ENCODE results near the gene CDH9. TPM values are rescaled to one million over a fixed set of nuclear protein-coding genes. Genes with fewer than 3 reads are reported as not detected.

The CDH9 gene
- total RNA-seq, 6 experiments from 2014 or later: not detected

DNA sequence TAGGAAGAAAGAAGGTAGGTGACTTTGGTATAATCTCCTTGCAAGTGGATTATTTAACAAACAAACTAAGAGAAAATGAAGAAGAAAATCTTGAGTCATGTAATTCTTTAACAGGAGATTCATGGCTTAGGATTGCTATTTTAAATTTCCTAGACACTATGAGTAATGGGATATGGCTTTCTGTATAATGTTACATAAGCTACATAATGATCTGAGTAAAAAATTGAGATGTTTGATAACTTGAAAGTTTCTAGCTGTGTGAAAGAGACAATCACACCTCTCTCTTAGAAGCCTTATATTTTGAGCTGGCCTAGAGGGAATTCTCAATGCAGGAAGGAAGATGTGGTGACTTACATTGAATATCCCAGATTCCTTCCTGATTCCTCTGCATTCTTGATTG, 92.5 kb downstream of the CDH9 start:
- Histone ChIP-seq H3K4me1 (no peaks in the 10 kb centered on the region), H3K27ac (no peak overlapping the region), H3K4me3 (no peak overlapping the region), H3K27me3 (no peaks in the 10 kb centered on the region), H3K9me3 (no peaks in the 10 kb centered on the region), H3K36me3 (no peaks in the 10 kb centered on the region)
- TF ChIP-seq, protein P1, sequence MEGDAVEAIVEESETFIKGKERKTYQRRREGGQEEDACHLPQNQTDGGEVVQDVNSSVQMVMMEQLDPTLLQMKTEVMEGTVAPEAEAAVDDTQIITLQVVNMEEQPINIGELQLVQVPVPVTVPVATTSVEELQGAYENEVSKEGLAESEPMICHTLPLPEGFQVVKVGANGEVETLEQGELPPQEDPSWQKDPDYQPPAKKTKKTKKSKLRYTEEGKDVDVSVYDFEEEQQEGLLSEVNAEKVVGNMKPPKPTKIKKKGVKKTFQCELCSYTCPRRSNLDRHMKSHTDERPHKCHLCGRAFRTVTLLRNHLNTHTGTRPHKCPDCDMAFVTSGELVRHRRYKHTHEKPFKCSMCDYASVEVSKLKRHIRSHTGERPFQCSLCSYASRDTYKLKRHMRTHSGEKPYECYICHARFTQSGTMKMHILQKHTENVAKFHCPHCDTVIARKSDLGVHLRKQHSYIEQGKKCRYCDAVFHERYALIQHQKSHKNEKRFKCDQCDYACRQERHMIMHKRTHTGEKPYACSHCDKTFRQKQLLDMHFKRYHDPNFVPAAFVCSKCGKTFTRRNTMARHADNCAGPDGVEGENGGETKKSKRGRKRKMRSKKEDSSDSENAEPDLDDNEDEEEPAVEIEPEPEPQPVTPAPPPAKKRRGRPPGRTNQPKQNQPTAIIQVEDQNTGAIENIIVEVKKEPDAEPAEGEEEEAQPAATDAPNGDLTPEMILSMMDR (IDR thresholded peaks at IDR 0.05): no peak
- no peak for TF ChIP-seq POLR2A (IDR thresholded peaks at IDR 0.05)
- ATAC-seq: no peak
- intact Hi-C loops (cut with DNase I): no loop called here
- no peak for DNase-seq

DNA sequence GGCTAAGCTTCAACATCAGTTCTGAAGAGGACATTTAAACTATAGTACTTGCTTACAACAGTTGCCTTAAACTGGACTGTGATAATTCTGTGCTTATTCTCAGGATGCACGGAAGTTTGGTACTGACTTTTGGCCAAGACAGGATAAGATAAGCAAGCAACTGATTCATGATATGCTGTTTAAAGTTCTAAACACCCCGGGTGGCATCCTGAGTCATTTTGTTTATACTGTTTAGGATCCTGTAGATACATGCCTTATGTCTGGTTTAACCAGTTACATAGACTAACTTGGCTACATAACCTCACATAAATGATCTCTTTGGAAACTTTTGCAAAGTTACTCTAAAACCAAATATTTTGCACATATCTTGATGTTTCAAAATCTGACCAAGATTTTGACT, 95.9 kb downstream of the CDH9 start:
- 34% methylated on average over 2 of the region's 2 CpGs for WGBS (ENCODE audit: insufficient coverage, low coverage, low lambda C conversion rate, missing lambda C conversion rate)

GRCh38 chr5:26940994-26941393, 97.4 kb downstream of the CDH9 start:
- Histone ChIP-seq H3K27me3 (no peaks in the 10 kb centered on the region), H3K36me3 (no peaks in the 10 kb centered on the region), H3K4me3 (no peak overlapping the region), H3K9me3 (no peaks in the 10 kb centered on the region), H3K27ac (no peak overlapping the region), H3K4me1 (no peaks in the 10 kb centered on the region)
- intact Hi-C loops (cut with DNase I): no loop called here
- DNase-seq (no peak), ATAC-seq (no peak)
- TF ChIP-seq, protein P1 (IDR thresholded peaks at IDR 0.05): no peak
- TF ChIP-seq POLR2A (IDR thresholded peaks at IDR 0.05): no peak
- WGBS (ENCODE audit: insufficient coverage, low coverage, low lambda C conversion rate, missing lambda C conversion rate): 38% methylated on average over 1 of the region's 1 CpG

More for the DNA sequence above, 95.9 kb downstream of the CDH9 start:
- no peaks in the 10 kb centered on the region for H3K4me1 ChIP-seq
- TF ChIP-seq POLR2A (IDR thresholded peaks at IDR 0.05): no peak
- TF ChIP-seq, protein P1 (IDR thresholded peaks at IDR 0.05): no peak
- DNase-seq: no peak
- no peak overlapping the region for H3K4me3 ChIP-seq
- no peaks in the 10 kb centered on the region for H3K36me3 ChIP-seq
- H3K9me3 ChIP-seq: no peaks in the 10 kb centered on the region
- H3K27me3 ChIP-seq: no peaks in the 10 kb centered on the region
- no peak for ATAC-seq
- intact Hi-C loops (cut with DNase I): no loop called here
- no peak overlapping the region for H3K27ac ChIP-seq

DNA sequence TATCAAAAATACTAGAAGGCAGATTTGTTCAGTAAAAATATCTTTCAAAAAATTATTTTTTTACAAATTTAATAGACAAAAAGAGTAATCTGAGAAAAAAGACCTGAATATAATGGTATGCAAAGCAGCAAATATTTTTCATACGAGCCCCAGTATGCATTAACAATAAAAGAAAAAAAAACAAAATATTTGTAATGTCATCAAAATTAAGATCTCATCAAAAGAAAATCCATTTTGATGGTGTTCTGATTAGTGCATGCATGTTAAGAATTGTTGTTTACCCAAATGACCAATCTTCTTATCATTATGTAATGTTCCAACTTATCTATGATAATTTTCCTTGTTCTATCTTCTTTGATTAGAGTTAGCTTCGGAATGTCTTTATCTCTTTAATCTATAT, 106.1 kb downstream of the CDH9 start:
- Histone ChIP-seq H3K4me3 (no peak overlapping the region), H3K27me3 (no peaks in the 10 kb centered on the region), H3K36me3 (no peaks in the 10 kb centered on the region), H3K27ac (no peak overlapping the region), H3K4me1 (no peaks in the 10 kb centered on the region), H3K9me3 (no peaks in the 10 kb centered on the region)
- ATAC-seq: no peak
- intact Hi-C loops (cut with DNase I): no loop called here
- TF ChIP-seq POLR2A (IDR thresholded peaks at IDR 0.05): no peak
- TF ChIP-seq, protein P1 (IDR thresholded peaks at IDR 0.05): no peak
- no peak for DNase-seq
- 32% methylated on average over 2 of the region's 2 CpGs for WGBS (ENCODE audit: insufficient coverage, low coverage, low lambda C conversion rate, missing lambda C conversion rate)

DNA sequence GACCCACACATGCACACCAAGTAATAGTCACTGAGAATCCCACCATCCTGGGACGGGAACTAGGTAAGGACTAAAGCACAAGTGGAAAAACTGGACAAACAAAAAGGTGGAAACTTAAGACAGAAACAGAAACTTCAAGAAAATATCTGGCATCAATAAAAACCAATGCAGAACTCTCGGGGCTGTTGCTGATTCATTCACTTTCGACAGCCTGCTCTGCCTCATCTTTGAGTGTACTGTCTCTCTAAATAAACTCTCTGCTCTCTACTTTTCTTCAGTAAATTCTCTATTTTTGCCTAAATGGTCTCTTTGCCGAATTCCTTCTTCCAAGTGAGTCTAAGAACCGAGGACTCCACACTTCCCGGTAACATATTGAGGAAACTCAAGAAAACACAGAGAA, 116.9 kb downstream of the CDH9 start:
- no peak overlapping the region for H3K27ac ChIP-seq
- intact Hi-C loops (cut with DNase I): no loop called here
- ATAC-seq (no peak), DNase-seq (no peak)
- no peaks in the 10 kb centered on the region for H3K27me3 ChIP-seq
- H3K36me3 ChIP-seq: no peaks in the 10 kb centered on the region
- WGBS (ENCODE audit: insufficient coverage, low coverage, low lambda C conversion rate, missing lambda C conversion rate): 59% methylated on average over 6 of the region's 6 CpGs
- TF ChIP-seq, protein P1 (IDR thresholded peaks at IDR 0.05): no peak
- TF ChIP-seq POLR2A (IDR thresholded peaks at IDR 0.05): no peak
- H3K4me1 ChIP-seq: no peaks in the 10 kb centered on the region
- no peaks in the 10 kb centered on the region for H3K9me3 ChIP-seq
- H3K4me3 ChIP-seq: no peak overlapping the region
